ENCODE results near the gene FUT2.
"Not testable (repeated sequence)": the region's sequence is repeated elsewhere in the genome, so short reads cannot be mapped to it uniquely, and the experiment has no call there.

FUT2 gene

DNA sequence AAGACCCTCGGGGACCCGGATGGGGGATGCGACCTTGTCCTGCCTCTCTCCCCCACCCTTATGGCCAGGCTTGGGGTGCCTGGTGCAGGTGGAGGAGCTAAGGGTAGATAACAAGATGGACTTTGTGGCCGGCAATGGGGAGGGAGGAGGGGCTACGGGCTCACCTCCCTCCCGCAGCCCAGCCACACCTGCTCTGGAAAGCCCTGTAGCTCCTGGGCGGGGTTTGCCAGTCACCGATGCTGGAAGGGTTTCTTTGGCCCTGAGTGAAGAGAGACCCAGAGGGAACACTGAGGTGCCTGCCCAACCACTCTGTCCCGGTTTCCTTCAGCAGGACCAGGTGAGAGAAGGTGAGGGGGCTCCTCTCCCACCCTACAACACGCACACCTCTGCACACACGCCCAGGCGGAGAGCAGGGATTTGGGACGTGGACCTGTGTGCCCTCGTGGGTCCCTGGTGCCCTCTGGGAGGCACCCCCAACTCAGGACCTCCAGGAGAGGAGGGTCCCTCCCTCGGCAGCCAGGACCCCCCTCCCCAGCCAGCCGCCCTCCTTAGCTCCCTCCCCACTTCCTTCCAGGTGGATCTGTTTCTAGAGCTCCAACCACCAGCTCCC is at the start of gene FUT2:
TSS of gene FUT2 (plus strand) at position 229 of the 610 bp plus-strand sequence. CDS start 6,986 bp downstream, outside the sequence.
- DNase-seq (ENCODE audit: low read depth, low spot score) = no peak

DNA sequence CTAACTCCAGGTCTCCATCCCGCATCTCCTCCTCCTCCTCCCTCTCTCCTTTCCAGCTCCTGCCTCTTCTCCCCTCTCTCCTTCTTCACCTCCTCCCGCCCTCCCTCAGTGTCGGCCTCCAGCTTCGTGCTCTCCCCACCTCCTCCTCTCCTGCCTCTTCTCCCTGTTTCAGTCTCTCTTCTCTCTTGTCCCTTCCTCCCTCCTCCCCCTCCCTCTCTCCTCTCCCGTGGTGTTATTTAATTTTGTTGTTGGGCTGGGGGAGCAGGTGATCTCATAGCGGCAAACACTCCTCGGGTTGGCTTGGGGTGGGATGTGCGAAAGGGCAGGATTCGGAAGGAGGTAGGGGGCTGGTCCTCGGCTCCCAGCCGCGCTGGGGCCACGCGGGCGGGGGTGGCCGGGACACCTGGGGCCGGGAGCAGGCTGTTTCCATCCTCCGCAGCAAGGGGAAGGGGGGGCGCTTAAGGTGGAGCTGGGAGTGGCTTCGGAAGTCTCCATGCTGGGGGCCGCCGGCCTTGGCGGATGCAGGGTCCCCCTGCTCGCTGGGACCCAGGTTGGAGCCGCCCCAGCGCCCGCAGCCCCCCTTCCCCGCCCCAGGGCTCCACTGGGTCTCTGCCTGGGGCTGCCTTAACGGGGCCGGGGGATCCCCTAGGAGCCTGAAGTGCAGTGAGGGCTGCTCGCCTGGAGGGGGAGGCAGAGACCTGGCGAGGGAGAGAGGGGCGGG is 49.6 kb upstream of the FUT2 start, which contains the start of gene CA11:
TSS of gene CA11 (minus strand) at position 187 of the 721 bp plus-strand sequence. CDS start 555 bp downstream, outside the sequence.
- no peak for DNase-seq (ENCODE audit: low read depth, low spot score)

DNA sequence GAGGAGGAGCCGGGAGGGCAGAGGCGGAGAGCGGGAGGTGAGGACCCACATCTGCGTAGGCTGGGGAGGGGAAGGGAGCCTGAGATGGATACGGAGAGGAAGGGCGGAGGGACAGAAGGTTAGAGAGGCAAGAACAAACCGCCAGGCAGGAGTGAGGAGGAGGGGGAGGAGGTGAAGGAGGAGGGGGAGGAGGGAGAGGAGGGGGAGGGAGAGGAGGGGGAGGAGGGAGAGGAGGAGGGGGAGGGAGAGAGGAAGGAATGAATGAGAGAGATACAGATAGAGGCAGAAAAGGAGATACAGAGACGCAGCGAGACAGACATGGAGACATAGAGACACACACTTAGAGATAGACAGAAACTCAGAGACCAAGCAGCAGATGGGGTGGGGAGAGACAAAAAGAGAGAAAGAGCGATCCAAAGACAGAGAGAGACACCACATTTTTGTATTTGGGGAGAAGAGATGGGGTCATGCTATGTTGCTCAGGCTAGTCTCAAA is 49.0 kb upstream of the FUT2 start:
- peak; percentile 71 for DNase-seq (ENCODE audit: low read depth, low spot score)

DNA sequence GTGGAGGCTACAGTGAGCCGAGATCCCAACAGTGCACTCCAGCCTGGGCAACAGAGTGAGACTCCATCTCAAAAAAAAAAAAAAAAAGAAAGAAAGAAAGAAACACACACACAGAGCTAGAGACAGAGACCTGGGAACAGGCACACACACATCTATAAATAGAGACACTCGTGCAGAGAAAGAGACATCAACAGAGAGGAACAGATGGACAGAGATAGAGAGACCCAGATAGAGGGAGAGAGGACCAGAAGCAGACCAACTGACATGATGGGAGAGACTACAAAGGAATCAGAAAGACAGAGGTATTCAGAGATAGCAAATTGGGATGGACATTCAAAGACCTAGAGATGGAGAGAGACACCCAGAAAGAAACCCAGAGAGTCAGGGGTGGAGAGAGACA is 47.6 kb upstream of the FUT2 start:
- no peak for DNase-seq (ENCODE audit: low read depth, low spot score)

DNA sequence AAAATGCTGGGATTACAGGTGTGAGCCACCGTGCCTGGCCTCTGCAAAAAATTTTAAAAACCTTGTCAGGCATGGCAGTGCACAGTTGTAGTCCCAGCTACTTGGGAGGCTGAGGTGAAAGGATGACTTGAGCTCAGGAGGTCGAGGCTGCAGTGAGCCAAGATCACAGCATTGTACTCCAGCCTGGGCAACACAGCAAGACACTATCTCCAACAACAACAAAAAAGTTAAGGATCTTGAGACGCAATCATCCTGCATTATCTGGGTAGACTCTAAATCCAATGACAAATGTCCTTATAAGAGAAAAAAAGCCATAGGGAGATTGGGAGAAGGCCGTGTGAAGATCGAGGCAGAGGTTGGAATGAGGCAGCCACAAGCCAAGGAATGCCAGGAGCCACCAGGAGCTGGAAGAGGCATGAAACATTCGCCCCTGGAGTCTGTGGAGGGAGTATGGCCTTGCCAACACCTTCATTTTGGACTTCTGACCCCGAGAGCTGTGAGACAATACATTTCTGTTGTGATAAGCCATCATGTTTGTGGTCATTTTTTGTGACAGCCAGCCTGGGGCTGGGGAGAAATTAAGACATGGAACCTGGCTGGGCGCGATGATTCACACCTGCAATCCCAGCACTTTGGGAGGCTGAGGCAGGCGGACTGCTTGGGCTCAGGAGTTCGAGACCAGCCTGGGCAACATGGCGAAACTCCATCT is 44.6 kb upstream of the FUT2 start:
- no peak for DNase-seq (ENCODE audit: low read depth, low spot score)

DNA sequence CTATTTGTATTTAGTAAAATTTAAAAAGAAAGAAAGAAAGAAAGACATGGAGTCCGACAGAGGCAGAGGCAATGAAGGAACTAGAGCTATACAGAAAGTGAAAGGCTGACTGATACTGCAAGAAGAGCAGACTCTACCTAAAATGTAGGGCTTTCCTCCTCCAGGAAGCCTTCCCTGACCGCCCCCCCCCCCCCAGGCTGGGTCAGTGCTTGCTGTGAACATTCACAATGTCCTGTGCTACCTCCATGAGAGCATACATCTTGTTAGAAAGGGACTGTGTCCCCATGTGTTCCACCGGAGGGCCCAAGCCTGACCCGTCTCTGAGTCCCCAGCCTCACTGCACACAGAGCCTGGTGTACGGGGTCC is 44.1 kb upstream of the FUT2 start:
- DNase-seq (ENCODE audit: low read depth, low spot score) = no peak

DNA sequence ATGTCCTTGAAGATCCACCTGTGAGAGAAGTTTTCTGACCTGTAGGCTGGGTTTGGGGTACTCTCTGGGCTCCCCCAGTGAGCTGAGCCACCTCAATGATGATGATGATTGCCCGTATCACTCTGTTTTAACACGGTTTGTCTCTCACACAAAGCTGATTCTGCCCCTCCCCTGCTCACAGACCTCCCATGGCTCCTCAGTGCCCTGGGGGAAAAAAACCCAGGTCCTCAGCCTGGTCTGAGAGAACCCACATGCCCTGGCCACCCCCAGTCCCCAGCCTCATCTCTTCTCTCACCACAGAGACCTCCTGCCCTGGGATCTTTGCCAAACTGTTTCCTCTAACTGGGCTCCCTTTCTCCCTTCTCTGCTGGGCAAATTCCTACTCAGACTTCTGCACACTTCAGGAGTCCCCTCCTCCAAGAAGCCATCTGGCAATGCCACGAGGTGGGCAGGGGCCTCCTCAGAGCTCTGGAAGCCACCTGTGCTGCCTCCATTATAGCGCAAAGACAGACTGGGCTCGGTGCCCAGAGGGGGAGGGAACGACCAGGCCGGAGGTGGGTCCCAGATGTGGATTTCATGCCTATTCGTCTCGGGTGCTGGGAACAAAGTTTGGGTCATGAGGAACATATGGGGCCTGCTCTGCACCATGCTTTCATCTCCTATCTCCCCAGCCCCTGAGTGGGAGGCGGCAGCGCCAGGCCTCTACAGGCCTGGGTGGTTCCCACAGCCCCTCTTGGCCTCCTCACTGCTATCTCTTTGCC is 41.3 kb upstream of the FUT2 start:
- DNase-seq (ENCODE audit: low read depth, low spot score) = no peak

DNA sequence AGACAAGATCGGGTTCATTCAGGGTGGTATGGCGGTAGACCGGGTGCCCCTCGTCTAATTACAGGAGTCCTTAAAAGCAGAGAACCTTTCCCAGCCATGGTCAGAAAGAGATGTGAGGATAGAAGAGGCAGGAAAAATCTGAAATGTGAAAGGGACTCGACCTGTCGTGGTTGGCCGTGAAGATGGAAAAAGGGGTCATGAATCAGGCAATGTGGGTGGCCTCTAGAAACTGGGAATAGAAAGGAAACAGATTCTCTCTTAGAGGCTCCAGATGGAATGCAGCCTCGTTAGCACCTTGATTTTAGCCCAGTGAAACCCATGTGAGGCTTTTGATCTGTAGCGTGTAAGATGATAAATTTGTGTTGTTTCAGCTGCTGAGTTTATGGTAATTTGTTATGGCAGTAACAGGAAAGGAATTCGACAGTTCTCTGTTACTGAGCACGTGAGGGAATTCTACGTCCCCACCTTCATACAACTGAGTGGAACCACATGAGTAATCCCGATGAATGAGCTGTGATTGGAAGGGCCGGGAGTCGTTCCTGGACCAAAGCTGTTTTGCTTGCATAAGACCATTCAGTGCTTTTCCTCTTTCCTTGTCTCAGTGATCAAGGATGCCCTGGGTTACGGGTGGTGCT is 38.8 kb upstream of the FUT2 start:
- peak; percentile 59 for DNase-seq (ENCODE audit: low read depth, low spot score)

DNA sequence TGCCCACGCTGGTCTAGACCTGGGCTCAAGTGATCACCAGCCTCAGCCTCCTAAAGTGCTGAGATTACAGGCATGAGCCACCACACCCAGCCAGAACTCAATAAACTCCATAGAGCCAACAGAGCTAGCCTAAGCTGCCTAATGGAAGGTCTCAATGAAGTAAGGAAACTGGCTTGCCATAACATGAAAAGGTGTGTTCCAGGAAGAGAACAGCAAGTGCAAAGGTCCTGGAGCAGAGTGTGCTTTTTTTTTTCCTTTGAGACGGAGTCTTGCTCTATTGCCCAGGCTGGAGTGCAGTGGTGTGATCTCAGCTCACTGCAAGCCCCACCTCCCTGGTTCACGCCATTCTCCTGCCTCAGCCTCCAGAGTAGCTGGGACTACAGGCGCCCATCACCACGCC is 37.9 kb upstream of the FUT2 start:
- DNase-seq (ENCODE audit: low read depth, low spot score) = not testable (repeated sequence)

DNA sequence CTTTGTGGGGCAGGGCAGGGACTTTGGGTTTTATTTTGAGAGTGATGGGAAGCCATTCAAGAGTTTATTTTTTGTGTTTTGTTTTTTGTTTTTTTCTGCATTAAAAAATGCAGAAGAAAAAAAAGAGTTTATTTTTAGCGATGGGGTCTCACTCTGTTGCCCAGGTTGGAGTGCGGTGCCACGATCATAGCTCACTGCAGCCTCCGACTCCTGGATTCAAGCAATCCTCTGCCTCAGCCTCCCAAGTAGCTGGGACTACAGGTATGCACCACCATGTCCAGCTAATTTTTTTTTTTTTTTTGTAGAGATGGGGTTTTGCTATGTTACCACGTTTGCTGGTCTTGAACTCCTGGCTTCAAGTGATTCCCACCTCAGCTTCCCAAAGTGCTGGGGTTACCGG is 37.3 kb upstream of the FUT2 start:
- DNase-seq (ENCODE audit: low read depth, low spot score) = no peak

DNA sequence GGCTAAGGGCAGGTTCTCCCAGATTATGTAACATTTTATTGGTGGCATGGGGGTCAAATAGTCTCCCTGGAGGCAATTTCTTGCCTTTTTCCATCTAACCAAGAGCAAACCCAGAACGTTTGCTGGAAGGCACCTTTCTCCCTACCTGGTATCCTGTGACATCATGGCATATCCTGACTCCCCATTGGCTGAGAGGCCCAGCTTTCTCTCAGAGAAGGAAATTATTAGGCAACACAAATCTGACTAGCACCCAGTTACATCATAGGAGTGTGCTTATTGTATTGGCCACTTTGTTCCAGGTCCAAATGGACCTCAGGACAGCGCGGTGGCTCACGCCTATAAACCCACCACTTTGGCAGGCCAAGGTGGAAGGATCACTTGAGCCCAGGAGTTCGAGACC is 36.0 kb upstream of the FUT2 start:
- DNase-seq (ENCODE audit: low read depth, low spot score) = no peak

DNA sequence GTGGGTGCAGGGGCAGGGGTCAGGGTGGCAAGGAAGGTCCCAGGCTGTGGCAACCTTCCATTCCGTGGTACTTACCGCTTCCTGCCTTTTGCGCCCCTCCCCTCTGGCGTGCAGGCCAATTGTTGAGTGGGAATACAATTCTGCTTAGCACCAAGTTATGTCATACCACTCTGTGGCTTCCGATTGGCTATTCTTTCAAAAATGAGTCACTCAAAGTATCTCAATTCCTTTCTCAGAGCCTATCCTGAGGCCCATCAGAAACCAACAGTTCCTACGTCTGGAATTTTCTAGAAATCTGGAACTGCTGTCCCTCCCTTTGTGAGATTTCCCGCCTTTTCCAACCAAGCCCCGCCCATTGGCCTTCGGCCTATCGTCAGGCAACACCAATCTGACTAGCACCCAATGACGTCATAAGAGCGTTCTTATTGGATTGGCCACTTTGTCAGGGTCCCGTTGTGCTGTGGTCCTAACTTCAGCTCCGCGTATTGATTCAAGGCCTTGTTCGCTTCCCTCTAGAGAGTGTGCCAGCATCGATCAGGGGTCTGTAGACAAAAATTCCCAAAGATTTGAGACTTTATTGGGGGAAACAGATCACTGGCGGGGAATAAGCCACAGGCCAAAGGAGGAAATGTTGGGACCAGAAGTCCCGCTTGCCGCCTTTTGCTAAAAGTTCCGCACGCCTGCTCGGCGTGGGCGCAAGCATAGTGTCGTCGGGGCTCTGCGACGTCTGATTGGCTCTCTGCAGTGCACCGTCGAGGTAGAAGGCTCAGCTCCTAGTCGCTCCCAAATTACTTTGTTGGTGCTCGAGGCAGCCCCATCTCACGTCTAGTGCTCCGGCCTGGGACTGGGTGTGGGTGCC is 34.7 kb upstream of the FUT2 start:
- peak; percentile 69 for DNase-seq (ENCODE audit: low read depth, low spot score)

DNA sequence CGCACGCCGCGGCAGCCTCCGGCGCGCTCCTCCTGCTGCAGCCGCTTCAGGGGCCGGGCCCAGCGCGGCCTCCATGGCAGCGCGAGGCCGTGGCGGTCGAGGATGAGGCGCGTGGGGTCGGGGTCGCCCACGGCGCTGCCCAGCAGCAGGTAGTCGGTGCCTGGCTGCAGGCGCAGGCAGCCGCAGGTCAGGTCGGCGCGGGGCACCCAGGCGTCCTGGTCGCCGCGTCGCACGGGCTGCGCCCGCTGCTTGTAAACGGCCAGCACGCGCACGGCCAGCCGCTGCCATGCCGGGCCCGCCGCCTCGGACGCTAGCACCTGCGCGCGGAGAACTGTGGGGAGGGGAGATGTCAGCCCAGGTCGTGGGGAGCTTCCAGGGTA is 34.1 kb upstream of the FUT2 start:
- no peak for DNase-seq (ENCODE audit: low read depth, low spot score)

DNA sequence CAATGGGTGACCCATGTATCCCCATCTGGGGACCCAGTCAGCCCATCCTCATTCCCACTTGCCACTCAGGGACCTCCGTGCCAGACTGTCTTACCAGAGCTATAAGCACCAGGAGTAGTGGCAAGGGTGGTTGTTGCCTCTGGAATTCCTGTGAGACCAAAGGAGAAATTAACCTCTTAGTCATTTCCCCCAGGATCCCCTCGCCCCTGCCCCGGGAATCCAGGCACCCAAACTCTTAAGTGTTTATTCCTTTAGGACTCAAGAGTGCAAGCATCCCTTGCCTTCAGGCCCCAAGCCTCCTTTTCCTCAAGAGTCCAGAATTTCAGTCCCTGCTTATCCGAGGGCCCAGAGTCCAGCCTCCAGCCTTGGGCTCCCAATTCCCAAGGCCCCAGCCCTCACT is 32.1 kb upstream of the FUT2 start:
- no peak for DNase-seq (ENCODE audit: low read depth, low spot score)

DNA sequence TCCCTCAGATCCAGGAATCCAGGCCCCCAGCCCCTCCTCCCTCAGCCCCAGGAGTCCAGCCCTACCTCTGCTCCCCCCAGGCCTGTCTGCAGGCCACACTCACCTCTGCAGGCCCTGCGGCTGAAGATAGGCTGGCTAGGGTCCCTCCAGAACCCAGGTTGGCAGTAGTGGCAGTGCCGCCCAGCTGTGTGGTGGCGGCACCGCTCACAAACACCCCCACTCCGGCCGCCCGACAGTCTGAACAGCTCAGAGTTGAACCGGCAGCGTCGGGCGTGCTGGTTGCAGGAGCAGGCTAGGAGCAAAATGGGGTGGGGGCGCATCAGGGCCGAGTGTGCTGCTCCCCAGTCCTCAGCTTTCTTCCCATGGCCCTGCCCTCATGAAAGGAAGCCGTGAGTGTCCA is 31.3 kb upstream of the FUT2 start:
- DNase-seq (ENCODE audit: low read depth, low spot score) = no peak

DNA sequence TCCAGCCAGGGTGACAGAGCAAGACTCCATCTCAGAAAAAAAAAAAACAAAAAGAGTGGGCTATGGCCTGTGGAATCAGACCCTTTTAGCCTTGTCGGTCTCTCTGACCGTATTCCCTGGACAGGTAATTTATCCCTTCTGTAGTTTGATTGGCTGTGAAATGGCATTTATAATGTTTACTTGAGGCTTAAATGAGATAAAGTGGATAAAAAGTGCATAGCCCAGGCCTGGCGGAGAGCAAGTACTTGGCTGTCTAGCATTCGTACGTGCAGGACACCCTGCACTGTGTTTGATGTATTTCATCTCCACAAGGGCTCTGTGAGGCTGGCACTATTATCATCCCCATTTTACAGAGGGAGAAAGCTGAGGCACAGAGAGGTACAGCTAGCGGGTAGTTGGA is 30.0 kb upstream of the FUT2 start:
- no peak for DNase-seq (ENCODE audit: low read depth, low spot score)

DNA sequence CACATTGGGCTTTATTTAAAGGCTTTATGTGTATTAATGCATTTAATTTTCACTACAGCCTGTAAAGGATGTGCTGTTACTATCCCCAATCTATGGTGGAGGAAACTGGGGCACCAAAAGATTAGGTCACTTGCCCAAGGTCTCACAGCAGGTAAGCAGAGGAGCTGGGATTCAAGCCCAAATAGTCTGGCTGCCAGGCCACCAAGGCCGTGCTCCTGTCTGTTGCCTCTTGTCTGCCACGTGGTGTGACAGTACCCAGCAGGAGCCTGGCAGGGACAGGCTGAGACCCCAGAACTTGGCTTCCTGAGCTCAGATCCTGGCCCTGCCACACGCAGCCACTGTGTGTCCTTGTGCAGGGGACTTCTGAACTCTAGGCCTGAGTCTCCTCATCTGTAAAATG is 27.4 kb upstream of the FUT2 start:
- DNase-seq (ENCODE audit: low read depth, low spot score) = no peak

DNA sequence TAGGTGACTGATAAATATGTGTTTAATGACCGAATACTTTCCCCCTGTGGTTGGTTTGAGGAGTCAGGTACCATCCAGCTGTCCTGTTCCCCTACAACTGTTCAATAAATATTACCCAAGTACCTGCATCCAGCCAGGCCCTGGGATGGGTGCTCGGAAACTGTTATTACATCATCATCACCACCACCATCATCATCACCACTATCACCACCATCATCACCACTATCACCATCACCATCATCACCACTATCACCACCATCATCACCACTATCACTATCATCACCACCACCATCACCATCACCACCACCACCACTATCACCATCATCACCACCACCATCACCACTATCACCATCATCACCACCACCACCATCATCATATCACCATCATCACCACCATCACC is 27.0 kb upstream of the FUT2 start:
- DNase-seq (ENCODE audit: low read depth, low spot score) = no peak

DNA sequence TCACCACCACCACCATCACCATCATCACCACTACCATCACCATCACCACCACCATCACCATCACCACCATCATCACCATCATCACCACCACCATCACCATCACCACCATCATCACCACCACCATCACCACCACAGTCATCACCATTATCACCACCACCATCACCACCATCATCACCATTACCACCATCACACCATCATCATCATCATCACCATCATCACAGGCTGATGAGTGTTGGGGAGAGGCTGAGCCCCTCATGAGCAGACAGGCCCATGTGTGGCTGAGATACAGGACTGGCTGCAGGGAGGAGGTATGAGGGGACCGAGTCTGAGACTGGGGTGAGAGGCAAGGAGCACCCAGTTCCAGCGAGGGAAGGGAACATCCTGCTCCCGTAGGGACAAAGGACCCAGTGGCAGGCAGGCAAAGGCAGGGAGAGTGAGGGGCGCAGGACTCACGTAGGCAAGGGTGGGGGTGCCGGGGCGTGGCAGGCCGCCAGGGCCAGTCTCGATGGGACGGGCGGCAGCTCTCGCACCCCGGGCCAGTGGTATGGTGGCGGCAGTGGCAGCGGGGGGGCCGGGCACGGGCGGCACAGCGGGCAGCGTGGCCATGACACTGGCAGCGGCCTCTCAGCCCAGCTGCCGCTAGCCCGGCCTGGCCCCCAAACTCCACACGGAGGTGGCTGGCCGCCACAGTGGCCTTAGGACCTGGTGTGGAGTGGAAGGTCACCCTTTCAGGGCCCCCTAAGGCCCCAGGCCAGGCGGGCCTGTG is 25.7 kb upstream of the FUT2 start:
- no peak for DNase-seq (ENCODE audit: low read depth, low spot score)
